Osteoblast (primary cell): ENCODE results near the gene MTHFD1L. TPM values are rescaled to one million over a fixed set of nuclear protein-coding genes. Genes with fewer than 3 reads are reported as not detected.
"Not testable (repeated sequence)": the region's sequence is repeated elsewhere in the genome, so short reads cannot be mapped to it uniquely, and the experiment has no call there.

Experiments used
- DNase-seq: peaks from one replicate; pipeline ENCODE4 v3.0.0; 2011; ENCODE audit warnings: low spot score, mixed read lengths; ENCODE audit not compliant: insufficient read length; ENCODE audit errors: missing footprints
- H2AFZ ChIP-seq: 2 replicates; pipeline ENCODE4 v1.6.0; 2011; ENCODE audit warnings: mild to moderate bottlenecking, low read length
- H3K27ac ChIP-seq: 2 replicates; pipeline ENCODE4 v1.5.1; 2011; ENCODE audit warnings: mild to moderate bottlenecking, low read depth, low read length, moderate library complexity
- H3K27me3 ChIP-seq: 2 replicates; pipeline ENCODE4 v1.6.0; 2012; ENCODE audit warnings: mild to moderate bottlenecking, control low read depth, inconsistent platforms, low read length, moderate library complexity; ENCODE audit not compliant: insufficient read depth
- H3K36me3 ChIP-seq: 2 replicates; pipeline ENCODE4 v1.5.1; 2011; ENCODE audit warnings: mild to moderate bottlenecking, low read length, control low read depth, moderate library complexity; ENCODE audit not compliant: insufficient read depth
- H3K4me1 ChIP-seq: 2 replicates; pipeline ENCODE4 v1.5.1; 2011; ENCODE audit warnings: mild to moderate bottlenecking, low read length, control low read depth, moderate library complexity; ENCODE audit not compliant: insufficient read depth
- H3K4me2 ChIP-seq: 2 replicates; pipeline ENCODE4 v1.6.0; 2011; ENCODE audit warnings: mild to moderate bottlenecking, low read length; ENCODE audit not compliant: insufficient read depth
- H3K4me3 ChIP-seq: fragments of 200-600 bp; sonication (generic); 3 replicates; pipeline ENCODE4 v1.5.1; 2012; ENCODE audit warnings: mild to moderate bottlenecking, low read length, inconsistent platforms; ENCODE audit not compliant: insufficient read depth
- H3K79me2 ChIP-seq: 2 replicates; pipeline ENCODE4 v1.6.0; 2012; ENCODE audit warnings: mild to moderate bottlenecking, low read length, control low read depth, inconsistent platforms; ENCODE audit not compliant: insufficient read depth
- H3K9me3 ChIP-seq: 2 replicates; pipeline ENCODE4 v1.5.1; 2011; ENCODE audit warnings: low read depth, low read length, control low read depth
- H4K20me1 ChIP-seq: 2 replicates; pipeline ENCODE4 v1.6.0; 2012; ENCODE audit warnings: mild to moderate bottlenecking, low read length, control low read depth; ENCODE audit not compliant: insufficient read depth
- CTCF ChIP-seq: IDR thresholded peaks from 2 replicates; pipeline ENCODE4 v1.5.1; 2011; ENCODE audit warnings: mild to moderate bottlenecking, low read depth, low read length, moderate library complexity; ENCODE audit errors: extremely low read depth
- total RNA-seq: library from RNA; depleted of rRNA; stranded (reverse); fragments of >200 nt; gene quantifications from 2 replicates; pipeline ENCODE4 v1.2.3, GENCODE V29; 2012

Gene MTHFD1L
- total RNA-seq, 1 donor: 56.8 TPM

GRCh38 chr6:151044465-151045441, 179.3 kb downstream of the MTHFD1L start:
- no peak for TF ChIP-seq CTCF
- Histone ChIP-seq H3K4me2 (no peak overlapping the region), H3K27ac (peak overlapping the region; percentile 98), H2AFZ (no peak overlapping the region), H3K9me3 (no peaks in the 10 kb centered on the region), H3K27me3 (no peaks in the 10 kb centered on the region), H4K20me1 (no peaks in the 10 kb centered on the region), H3K36me3 (peaks cover 17% of the 10 kb centered on the region), H3K4me1 (peaks cover 44% of the 10 kb centered on the region), H3K79me2 (peaks cover 2% of the 10 kb centered on the region), H3K4me3 (no peak overlapping the region)
- no peak for DNase-seq

DNA sequence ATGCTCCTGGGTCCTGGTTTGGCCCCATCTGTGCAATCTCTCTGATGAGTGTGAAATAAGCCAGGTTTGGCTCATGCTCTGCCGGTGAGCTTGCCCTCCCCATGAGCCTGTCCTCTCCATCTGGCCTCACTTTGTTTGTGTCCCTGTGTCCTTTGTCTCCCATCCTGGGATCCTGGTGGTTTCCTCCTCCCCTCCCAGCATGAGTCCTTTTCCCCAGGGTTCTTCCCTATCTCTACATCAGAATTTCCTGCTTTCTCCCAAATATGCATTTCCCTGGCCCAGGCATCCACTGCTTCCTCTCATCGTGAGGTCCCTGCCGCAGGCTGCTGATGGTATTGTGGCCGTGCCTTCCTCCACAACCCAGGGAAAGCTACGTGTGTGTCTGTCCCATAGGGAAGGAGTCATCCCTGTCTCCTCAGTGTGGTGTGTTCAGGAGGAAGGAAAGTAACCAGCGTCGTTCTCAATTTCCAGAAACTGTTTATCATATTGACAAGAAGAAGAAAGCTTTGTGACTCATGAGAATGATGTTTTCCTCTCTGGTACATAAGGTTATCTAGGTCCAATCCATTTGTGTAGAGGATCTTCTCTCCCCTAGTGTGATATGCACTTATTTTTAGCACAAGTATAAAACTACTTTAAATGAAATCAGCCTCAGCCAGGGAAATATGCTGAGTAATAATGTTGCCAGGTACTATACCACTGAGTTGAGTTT, 180.2 kb downstream of the MTHFD1L start:
- H3K79me2 ChIP-seq, DNase-seq, H3K4me3 ChIP-seq, H3K9me3 ChIP-seq, H2AFZ ChIP-seq, H3K27me3 ChIP-seq, H4K20me1 ChIP-seq: not testable (repeated sequence)
- peaks cover 17% of the 10 kb centered on the region for H3K36me3 ChIP-seq
- H3K4me2 ChIP-seq: peak overlapping the region; percentile 24
- peaks cover 37% of the 10 kb centered on the region for H3K4me1 ChIP-seq
- peak overlapping the region; percentile 98 for H3K27ac ChIP-seq

GRCh38 chr6:151051164-151051563, 185.7 kb downstream of the MTHFD1L start:
- Histone ChIP-seq H3K9me3 (no peaks in the 10 kb centered on the region), H3K36me3 (peaks cover 29% of the 10 kb centered on the region), H3K27ac (no peak overlapping the region), H3K27me3 (no peaks in the 10 kb centered on the region), H4K20me1 (no peaks in the 10 kb centered on the region), H3K4me3 (no peak overlapping the region), H2AFZ (no peak overlapping the region), H3K4me2 (no peak overlapping the region), H3K4me1 (no peaks in the 10 kb centered on the region), H3K79me2 (no peaks in the 10 kb centered on the region)
- TF ChIP-seq CTCF: no peak
- DNase-seq: no peak

DNA sequence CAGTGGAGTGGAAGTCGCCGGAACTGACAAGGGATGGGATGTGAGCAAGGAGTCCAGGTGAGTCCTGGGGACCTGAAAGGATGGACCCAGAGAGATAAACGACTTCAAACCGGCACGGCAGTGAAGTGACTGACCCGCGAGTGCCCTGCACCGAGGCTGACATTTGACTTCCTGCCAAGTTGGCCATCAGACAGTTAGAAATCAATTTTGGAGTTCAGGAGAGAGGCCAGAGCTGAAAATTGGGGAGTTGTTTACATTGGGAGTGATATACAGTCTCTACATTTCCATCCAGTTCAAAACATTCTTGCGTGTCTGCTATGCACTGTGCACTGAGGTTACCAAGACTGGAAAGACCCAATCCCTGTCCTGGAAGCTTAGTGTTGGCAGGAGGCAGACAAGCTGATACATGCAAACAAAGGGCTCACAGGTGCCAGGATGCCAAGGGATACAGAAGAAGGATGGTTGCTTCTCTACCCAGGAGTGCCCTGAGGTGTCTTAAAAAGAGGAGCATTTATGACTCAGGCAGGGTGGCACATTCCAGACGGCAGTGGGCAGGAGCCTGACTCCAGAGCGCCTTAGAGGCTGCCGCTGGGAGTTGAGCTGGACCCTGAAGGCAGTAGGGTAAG, 186.6 kb downstream of the MTHFD1L start:
- no peak overlapping the region for H3K27ac ChIP-seq
- H3K9me3 ChIP-seq: no peaks in the 10 kb centered on the region
- H4K20me1 ChIP-seq: no peaks in the 10 kb centered on the region
- no peaks in the 10 kb centered on the region for H3K4me1 ChIP-seq
- DNase-seq: peak; percentile 41
- H3K4me3 ChIP-seq: no peak overlapping the region
- peaks cover 27% of the 10 kb centered on the region for H3K36me3 ChIP-seq
- no peak overlapping the region for H3K4me2 ChIP-seq
- no peak overlapping the region for H2AFZ ChIP-seq
- no peak for TF ChIP-seq CTCF
- H3K27me3 ChIP-seq: no peaks in the 10 kb centered on the region
- no peaks in the 10 kb centered on the region for H3K79me2 ChIP-seq
